A549 (cell line): ENCODE measurements around the gene TBCC.

ENCODE experiments used
- KDM1A ChIP-seq: fragments of 200-600 bp; sonication (generic); IDR thresholded peaks from 2 replicates; pipeline ENCODE4 v1.6.1; 2016; ENCODE audit warnings: low read depth, mild to moderate bottlenecking
- POLR2A ChIP-seq: IDR thresholded peaks from 2 replicates; pipeline ENCODE4 v1.6.1; 2012; ENCODE audit warnings: mild to moderate bottlenecking, low read length
- RNF2 ChIP-seq: fragments of 200-600 bp; sonication (generic); IDR thresholded peaks from 2 replicates; pipeline ENCODE4 v1.6.1; 2016; ENCODE audit warnings: low read depth, mild to moderate bottlenecking, antibody characterized with exemption, moderate library complexity, borderline replicate concordance
- SREBF2 ChIP-seq: fragments of 450-650 bp; IDR thresholded peaks from 2 replicates; pipeline ENCODE4 v1.6.1; 2014; ENCODE audit warnings: mild to moderate bottlenecking, moderate library complexity
- TF ChIP-seq, protein P1 (sequence below): fragments of >200 bp; sonication (Bioruptor Twin); formaldehyde crosslinking; IDR thresholded peaks from 3 replicates; pipeline ENCODE4 v1.5.1; 2016

DNA sequence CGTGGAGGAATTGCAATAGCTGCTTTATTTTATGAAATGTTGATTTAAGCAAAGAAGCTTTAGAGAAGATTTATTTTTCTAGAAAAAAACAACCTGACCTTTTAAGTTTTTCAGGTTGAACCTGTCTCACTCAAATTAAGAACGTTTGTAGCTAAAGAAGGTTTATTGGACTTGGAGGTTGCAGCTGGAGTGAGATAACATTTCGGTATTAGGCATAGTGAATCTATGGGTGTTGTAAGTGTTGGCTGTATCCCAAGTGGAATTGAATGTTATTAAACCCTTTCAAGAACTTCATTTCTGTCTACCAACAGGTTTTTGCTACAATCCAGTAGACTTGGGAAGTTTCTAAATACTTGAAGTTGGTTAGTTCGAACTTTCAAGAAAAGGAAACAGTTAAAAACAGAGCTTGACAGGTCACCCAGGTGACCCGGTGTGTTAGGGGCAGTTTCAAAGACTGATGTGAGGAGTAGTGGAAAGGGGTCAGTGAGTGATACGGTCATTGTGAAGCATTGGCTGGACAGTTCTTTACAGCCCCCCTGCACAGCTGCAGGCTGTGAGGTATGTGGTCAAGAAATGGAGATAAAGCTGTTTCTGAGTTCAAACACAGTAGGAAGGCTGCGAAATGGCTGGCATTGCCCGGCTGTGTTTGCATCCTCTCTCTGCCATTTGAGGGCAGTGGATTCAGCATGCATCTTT lies 2.4 kb upstream of the TBCC start:
- TF ChIP-seq, protein P1, sequence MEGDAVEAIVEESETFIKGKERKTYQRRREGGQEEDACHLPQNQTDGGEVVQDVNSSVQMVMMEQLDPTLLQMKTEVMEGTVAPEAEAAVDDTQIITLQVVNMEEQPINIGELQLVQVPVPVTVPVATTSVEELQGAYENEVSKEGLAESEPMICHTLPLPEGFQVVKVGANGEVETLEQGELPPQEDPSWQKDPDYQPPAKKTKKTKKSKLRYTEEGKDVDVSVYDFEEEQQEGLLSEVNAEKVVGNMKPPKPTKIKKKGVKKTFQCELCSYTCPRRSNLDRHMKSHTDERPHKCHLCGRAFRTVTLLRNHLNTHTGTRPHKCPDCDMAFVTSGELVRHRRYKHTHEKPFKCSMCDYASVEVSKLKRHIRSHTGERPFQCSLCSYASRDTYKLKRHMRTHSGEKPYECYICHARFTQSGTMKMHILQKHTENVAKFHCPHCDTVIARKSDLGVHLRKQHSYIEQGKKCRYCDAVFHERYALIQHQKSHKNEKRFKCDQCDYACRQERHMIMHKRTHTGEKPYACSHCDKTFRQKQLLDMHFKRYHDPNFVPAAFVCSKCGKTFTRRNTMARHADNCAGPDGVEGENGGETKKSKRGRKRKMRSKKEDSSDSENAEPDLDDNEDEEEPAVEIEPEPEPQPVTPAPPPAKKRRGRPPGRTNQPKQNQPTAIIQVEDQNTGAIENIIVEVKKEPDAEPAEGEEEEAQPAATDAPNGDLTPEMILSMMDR: no peak
- TF ChIP-seq KDM1A: no peak
- no peak for TF ChIP-seq POLR2A
- TF ChIP-seq SREBF2: no peak
- no peak for TF ChIP-seq RNF2
